ENCODE results near the gene ZNF260. TPM values are rescaled to one million over a fixed set of nuclear protein-coding genes. Genes with fewer than 3 reads are reported as not detected.

Gene ZNF260
- total RNA-seq, 1 donor from 2014 or later, result 2.1 TPM

GRCh38 chr19:36489118-36489919 lies 38.8 kb downstream of the ZNF260 start, which contains the start of gene ZNF566:
TSS of gene ZNF566 (minus strand) at chr19:36489561. CDS start at chr19:36476557, 13,004 bp downstream.
- peak within 1 kb of the TSS; percentile 71 to 72 for H3K4me3 ChIP-seq
- TF ChIP-seq CTCF (IDR thresholded peaks at IDR 0.05), result peak in 1 of 3 experiments; percentile 13
- H3K4me1 ChIP-seq, result peaks cover 0 to 5% of the 10 kb centered on the region in 2 donors
- peak; percentile 81 to 96 for DNase-seq (ENCODE audit: low spot score in 2 of 2)
- peaks cover 0 to 6% of the 10 kb centered on the region in 2 donors for H3K36me3 ChIP-seq
- H3K27me3 ChIP-seq, result no peaks in the 10 kb centered on the region
- intact Hi-C loops (cut with DNase I), result loop anchor here (1.0 to 10.0 kb wide), 8 partner anchors 39 to 1717 kb away; partner anchors contain the start of genes ZFP14, ZFP82, ZNF146 and ZNF260
- H3K9me3 ChIP-seq, result peaks cover 3 to 10% of the 10 kb centered on the region in 2 donors
- H3K27ac ChIP-seq, result peak within 1 kb of the TSS; percentile 92 to 94

GRCh38 chr19:36488846-36489117 lies 39.3 kb downstream of the ZNF260 start:
- H3K4me1 ChIP-seq, result peaks cover 0 to 5% of the 10 kb centered on the region in 2 donors
- H3K36me3 ChIP-seq, result peaks cover 0 to 6% of the 10 kb centered on the region in 2 donors
- peak overlapping the region; percentile 92 to 94 for H3K27ac ChIP-seq
- TF ChIP-seq CTCF (IDR thresholded peaks at IDR 0.05), result no peak
- no peak for DNase-seq (ENCODE audit: low spot score in 2 of 2)
- peak overlapping the region; percentile 71 to 72 for H3K4me3 ChIP-seq
- intact Hi-C loops (cut with DNase I), result loop anchor here (1.0 to 10.0 kb wide), 8 partner anchors 40 to 1716 kb away; partner anchors contain the start of genes ZFP14, ZFP82, ZNF146 and ZNF260
- H3K27me3 ChIP-seq, result no peaks in the 10 kb centered on the region
- H3K9me3 ChIP-seq, result peaks cover 3 to 12% of the 10 kb centered on the region in 2 donors

- H3K36me3 ChIP-seq, result peaks cover 0 to 6% of the 10 kb centered on the region in 2 donors
- intact Hi-C loops (cut with DNase I), result loop anchor here (2.0 to 10.0 kb wide), 5 partner anchors 85 to 1716 kb away; partner anchors contain the start of genes ZFP14, ZNF146, ZNF529 and ZNF565
- peaks cover 0 to 12% of the 10 kb centered on the region in 2 donors for H3K9me3 ChIP-seq
- no peak for DNase-seq (ENCODE audit: low spot score in 2 of 2)
- no peaks in the 10 kb centered on the region for H3K27me3 ChIP-seq
- peak overlapping the region; percentile 92 to 94 for H3K27ac ChIP-seq
- no peak for TF ChIP-seq CTCF (IDR thresholded peaks at IDR 0.05)
- peak overlapping the region; percentile 71 to 72 for H3K4me3 ChIP-seq
- H3K4me1 ChIP-seq, result peaks cover 0 to 5% of the 10 kb centered on the region in 2 donors
These were observed 39.8 kb downstream of the ZNF260 start for GRCh38 chr19:36488118-36488845.

- TF ChIP-seq CTCF (IDR thresholded peaks at IDR 0.05), result no peak
- no peak overlapping the region for H3K27ac ChIP-seq
- H3K27me3 ChIP-seq, result no peaks in the 10 kb centered on the region
- DNase-seq (ENCODE audit: low spot score in 2 of 2), result no peak
- peaks cover 0 to 16% of the 10 kb centered on the region in 2 donors for H3K36me3 ChIP-seq
- H3K4me3 ChIP-seq, result no peak overlapping the region
- H3K9me3 ChIP-seq, result peaks cover 0 to 41% of the 10 kb centered on the region in 2 donors
- intact Hi-C loops (cut with DNase I), result loop anchor here (10.0 kb wide), 1 partner anchor 269 kb away; the partner anchor contains the start of genes ZNF146 and ZNF565
- H3K4me1 ChIP-seq, result peaks cover 0 to 3% of the 10 kb centered on the region in 2 donors
These were observed 44.4 kb downstream of the ZNF260 start for GRCh38 chr19:36483653-36484052.

GRCh38 chr19:36482876-36483275 lies 45.2 kb downstream of the ZNF260 start:
- no peak for TF ChIP-seq CTCF (IDR thresholded peaks at IDR 0.05)
- intact Hi-C loops (cut with DNase I), result loop anchor here (10.0 kb wide), 1 partner anchor 268 kb away; the partner anchor contains the start of genes ZNF146 and ZNF565

More at GRCh38 chr19:36482876-36483275, 45.2 kb downstream of the ZNF260 start:
- H3K27ac ChIP-seq, result no peak overlapping the region
- H3K4me1 ChIP-seq, result no peaks in the 10 kb centered on the region
- H3K9me3 ChIP-seq, result peaks cover 0 to 41% of the 10 kb centered on the region in 2 donors
- peaks cover 0 to 19% of the 10 kb centered on the region in 2 donors for H3K36me3 ChIP-seq
- no peaks in the 10 kb centered on the region for H3K27me3 ChIP-seq
- no peak for DNase-seq (ENCODE audit: low spot score in 2 of 2)
- H3K4me3 ChIP-seq, result no peak overlapping the region

Measured in ascending aorta (tissue), 2 donors.